ENCODE results near the gene KIAA0586.

- TF ChIP-seq PKNOX1 (IDR thresholded peaks at IDR 0.05) (no peak), CTBP1 (IDR thresholded peaks at IDR 0.05; ENCODE audit: borderline replicate concordance) (no peak), FOXM1 (IDR thresholded peaks at IDR 0.05; ENCODE audit: borderline replicate concordance) (no peak), ELF4 (IDR thresholded peaks at IDR 0.05) (no peak), ARNT (IDR thresholded peaks at IDR 0.05) (no peak), BHLHE40 (IDR thresholded peaks at IDR 0.05; ENCODE audit: borderline replicate concordance) (no peak), SUZ12 (IDR thresholded peaks at IDR 0.05) (no peak), NFRKB (IDR thresholded peaks at IDR 0.05) (no peak), TARDBP (IDR thresholded peaks at IDR 0.05) (no peak)
Observed at GRCh38 chr14:58463147-58463546, 35.6 kb downstream of the KIAA0586 start.

Measured in HEK293T (cell line).